ENCODE results near the gene FBXO34. TPM values are rescaled to one million over a fixed set of nuclear protein-coding genes. Genes with fewer than 3 reads are reported as not detected.

The FBXO34 gene, protein sequence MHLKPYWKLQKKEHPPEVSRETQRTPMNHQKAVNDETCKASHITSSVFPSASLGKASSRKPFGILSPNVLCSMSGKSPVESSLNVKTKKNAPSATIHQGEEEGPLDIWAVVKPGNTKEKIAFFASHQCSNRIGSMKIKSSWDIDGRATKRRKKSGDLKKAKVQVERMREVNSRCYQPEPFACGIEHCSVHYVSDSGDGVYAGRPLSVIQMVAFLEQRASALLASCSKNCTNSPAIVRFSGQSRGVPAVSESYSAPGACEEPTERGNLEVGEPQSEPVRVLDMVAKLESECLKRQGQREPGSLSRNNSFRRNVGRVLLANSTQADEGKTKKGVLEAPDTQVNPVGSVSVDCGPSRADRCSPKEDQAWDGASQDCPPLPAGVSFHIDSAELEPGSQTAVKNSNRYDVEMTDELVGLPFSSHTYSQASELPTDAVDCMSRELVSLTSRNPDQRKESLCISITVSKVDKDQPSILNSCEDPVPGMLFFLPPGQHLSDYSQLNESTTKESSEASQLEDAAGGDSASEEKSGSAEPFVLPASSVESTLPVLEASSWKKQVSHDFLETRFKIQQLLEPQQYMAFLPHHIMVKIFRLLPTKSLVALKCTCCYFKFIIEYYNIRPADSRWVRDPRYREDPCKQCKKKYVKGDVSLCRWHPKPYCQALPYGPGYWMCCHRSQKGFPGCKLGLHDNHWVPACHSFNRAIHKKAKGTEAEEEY
- 10 to 100 TPM; 76.2 to 81.9 TPM for total RNA-seq
- long read RNA-seq, transcript FBXO34-201 (2 exons, 3,464 nt) = major isoform, 121 of 153 reads
- long read RNA-seq, partial matches to known transcripts = 18 of 153 reads
- long read RNA-seq, other reads (novel, unspliced or antisense) = 13 of 153 reads

GRCh38 chr14:55270832-55271571 lies at the start of gene FBXO34:
Gene FBXO34, plus strand, starts transcription at chr14:55271421. Its CDS starts 78,970 bp downstream, at chr14:55350391.
- peak; percentile 84 for ATAC-seq
- DNase-seq = peak; percentile 97 to 100
- intact Hi-C loops (cut with DNase I, micrococcal nuclease) = no loop called here

GRCh38 chr14:55221968-55222367 lies 49.3 kb upstream of the FBXO34 start:
- intact Hi-C loops (cut with DNase I, micrococcal nuclease) = no loop called here
- DNase-seq = no peak
- ATAC-seq = no peak

DNA sequence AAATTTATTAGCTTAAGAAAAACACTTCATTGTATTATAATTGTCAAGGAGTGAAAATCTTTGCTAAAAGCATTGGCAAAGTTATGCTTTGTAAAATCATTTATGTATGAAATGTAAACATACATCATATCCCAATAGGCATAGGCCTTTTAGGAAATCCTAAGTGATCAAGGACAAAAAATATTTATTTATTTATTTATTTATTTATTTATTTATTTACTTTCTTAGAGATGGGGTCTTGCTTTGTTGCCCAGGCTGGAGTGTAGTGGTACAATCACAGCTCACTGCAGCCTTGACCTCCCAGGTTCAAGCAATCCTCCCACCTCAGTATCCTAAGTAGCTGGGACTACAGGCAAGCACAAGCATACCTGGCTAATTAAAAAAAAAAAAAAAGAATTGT lies 47.9 kb upstream of the FBXO34 start:
- intact Hi-C loops (cut with DNase I, micrococcal nuclease) = no loop called here

DNA sequence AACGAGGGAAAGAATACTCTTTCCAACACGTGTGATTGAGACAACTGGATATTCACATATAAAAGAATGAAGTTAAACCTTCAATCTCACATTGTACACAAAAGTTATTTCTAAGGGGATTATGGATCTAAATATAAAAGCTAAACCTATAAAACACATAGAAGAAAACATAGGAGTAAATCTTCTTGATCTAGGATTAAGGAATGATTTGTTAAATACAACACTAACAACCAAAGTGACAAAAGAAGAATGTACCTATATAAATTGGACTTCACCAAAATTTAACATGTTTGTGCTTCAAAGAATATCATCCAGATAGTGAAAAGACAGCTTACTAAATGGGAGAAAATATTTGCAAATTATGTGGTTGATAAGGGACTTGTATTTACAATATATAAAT lies 43.0 kb upstream of the FBXO34 start:
- DNase-seq (no peak), ATAC-seq (no peak)
- intact Hi-C loops (cut with DNase I, micrococcal nuclease) = no loop called here

More for the DNA sequence above, 47.9 kb upstream of the FBXO34 start:
- DNase-seq = no peak
- no peak for ATAC-seq

DNA sequence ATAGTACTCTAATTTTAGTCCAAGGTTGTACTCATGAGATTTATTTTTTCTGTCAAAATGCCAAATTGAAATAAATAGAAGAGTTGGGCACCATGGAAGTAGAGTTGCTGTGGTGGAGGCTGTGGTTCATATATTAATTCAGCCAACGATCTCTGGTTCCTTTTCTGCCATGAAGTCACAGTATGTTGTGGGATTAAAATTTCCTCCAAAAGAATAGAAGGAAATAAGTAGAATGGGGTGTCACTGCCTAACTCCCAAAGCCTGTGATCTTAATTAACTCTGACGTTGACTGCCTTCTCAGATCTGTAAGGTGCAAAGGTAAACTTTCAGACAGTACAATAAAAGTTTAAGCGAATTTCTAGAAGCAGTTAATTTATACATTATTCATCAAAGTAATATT lies 37.6 kb upstream of the FBXO34 start:
- intact Hi-C loops (cut with DNase I, micrococcal nuclease) = no loop called here
- DNase-seq = no peak
- no peak for ATAC-seq

GRCh38 chr14:55238019-55238680 lies 33.1 kb upstream of the FBXO34 start:
- ATAC-seq = no peak
- intact Hi-C loops (cut with DNase I, micrococcal nuclease) = no loop called here
- DNase-seq = no peak

- intact Hi-C loops (cut with DNase I, micrococcal nuclease) = no loop called here
- DNase-seq (no peak), ATAC-seq (no peak)
These were observed 31.9 kb upstream of the FBXO34 start for GRCh38 chr14:55239320-55239719.

DNA sequence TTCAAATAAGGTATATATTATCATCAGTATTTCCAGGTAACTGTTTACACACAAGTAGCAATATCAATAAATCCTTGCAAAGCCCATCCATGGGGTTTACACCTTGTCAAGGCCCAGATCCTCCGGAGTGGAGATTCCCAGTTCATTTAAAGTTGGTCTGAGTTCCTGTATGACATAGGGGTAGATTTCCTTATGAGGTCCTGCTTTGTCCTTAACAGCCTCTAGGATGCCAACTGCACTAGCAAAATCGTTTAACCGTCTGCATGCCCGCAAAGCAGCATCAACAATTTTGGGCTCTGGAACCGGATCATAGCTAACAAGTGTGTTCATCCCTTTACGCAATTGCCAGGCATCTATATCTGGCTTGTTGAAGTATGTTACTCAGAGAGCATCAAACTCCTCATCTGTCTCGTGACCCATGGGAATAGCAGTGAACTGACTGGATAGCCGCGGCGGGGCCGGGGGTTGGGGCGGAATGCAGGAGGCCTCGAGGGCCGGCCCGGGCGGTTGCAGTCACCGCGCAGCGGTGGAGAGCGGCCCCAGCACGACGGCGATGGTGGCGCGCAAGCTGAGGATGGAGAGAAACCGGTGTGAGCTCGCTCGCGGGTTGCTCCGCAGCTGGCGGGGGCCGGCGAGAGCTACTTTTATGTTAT lies 30.6 kb upstream of the FBXO34 start:
- DNase-seq (no peak), ATAC-seq (no peak)
- intact Hi-C loops (cut with DNase I, micrococcal nuclease) = no loop called here

DNA sequence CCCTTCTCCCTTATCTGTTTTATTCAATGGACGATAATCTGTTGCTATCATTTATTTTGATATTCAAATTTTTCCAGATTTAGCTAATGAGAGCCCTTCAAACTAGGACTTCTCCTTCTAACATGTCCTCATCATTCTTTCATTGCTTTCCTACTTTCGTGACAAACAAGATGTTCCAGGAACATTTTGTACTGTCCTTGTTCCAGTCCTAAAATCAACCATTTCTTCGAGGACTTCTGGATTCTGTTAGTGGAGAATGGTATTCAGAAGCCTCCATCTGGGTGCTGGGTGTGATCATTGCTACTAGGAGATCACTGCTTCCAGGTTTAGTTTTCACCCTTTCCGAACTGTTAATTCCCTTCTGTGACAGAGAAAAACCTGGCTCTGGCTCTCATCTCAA lies 29.5 kb upstream of the FBXO34 start:
- ATAC-seq = no peak
- no peak for DNase-seq
- intact Hi-C loops (cut with DNase I, micrococcal nuclease) = no loop called here

GRCh38 chr14:55243386-55243785 lies 27.8 kb upstream of the FBXO34 start:
- peak; percentile 29 for ATAC-seq
- DNase-seq = no peak
- intact Hi-C loops (cut with DNase I, micrococcal nuclease) = no loop called here

DNA sequence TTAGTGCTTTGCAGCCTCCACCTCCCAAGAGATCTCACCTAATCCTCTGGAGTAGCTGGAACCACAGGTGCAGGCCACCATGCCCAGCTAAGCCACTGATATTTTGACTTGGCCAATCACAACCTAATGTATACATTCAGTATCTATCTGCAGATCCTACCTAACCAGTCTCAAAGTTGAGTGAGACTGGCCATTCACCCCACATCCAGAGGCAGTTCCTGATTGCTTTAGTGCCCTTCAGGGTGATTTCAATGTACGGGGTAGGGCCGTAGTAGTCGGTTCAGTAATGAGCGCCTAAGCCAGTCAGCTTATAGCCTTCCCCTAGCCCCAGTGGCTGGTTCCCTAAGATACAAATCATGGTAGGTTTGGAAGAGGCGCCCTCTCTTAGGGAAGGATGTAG lies 27.4 kb upstream of the FBXO34 start:
- ATAC-seq (peak; percentile 83), DNase-seq (no peak)
- intact Hi-C loops (cut with DNase I, micrococcal nuclease) = no loop called here

DNA sequence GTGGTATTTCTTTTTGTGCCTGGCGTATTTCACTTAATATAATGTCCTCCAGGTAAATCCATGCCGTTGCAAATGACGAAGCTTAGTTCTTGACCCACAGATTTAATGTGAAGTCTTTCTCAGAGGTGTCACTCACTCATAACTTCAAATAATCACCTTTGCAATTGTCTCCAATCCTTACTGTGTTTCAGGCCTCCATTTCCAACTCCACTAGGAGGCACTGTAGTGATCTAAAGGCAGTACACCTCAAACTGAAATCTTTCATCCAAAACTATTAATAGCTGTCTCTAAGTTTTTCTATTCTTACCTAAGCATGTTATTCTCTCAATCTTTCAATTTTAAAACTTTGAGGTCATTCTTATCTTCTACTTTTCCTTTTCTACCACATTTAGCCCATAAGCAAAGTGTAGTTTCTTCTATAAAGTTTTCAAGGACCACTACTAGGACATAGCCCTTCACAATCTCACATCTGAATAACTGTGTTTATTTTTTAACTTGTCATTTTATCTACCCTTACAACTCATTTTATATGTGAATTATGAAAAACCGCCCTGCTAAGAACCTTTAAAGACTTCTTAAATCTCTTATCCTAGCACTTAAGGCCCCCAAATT lies 25.5 kb upstream of the FBXO34 start:
- intact Hi-C loops (cut with DNase I, micrococcal nuclease) = no loop called here
- ATAC-seq (peak; percentile 66), DNase-seq (no peak)

GRCh38 chr14:55248411-55248810 lies 22.8 kb upstream of the FBXO34 start:
- intact Hi-C loops (cut with DNase I, micrococcal nuclease) = no loop called here
- DNase-seq = no peak
- ATAC-seq = no peak

- intact Hi-C loops (cut with DNase I, micrococcal nuclease) = no loop called here
- DNase-seq (no peak), ATAC-seq (no peak)
These were observed 21.8 kb upstream of the FBXO34 start for GRCh38 chr14:55249423-55249822.

DNA sequence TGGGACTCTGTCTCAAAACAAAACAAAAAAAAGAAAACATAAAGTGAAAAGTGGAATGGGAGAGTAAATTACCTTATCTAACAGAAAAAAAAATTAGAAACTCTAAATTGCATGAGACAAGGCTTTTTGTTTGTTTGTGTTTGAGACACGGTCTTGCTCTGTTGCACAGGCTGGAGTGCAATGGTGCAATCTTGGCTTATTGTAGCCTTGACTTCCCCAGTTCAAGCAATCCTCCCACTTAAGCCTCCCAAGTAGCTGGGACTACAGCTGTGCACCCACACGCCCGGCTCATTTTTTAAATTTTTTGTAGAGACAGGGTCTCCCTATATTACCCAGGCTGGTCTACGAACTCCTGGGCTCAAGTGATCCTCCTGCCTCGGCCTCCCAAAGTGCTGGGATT lies 17.9 kb upstream of the FBXO34 start:
- intact Hi-C loops (cut with DNase I, micrococcal nuclease) = no loop called here
- no peak for ATAC-seq
- no peak for DNase-seq

- DNase-seq (no peak), ATAC-seq (no peak)
- intact Hi-C loops (cut with DNase I, micrococcal nuclease) = no loop called here
These were observed 16.6 kb upstream of the FBXO34 start for GRCh38 chr14:55254581-55254980.

- DNase-seq = no peak
- ATAC-seq = no peak
These were observed 15.2 kb upstream of the FBXO34 start for GRCh38 chr14:55255979-55256378.

GRCh38 chr14:55256586-55256985 lies 14.6 kb upstream of the FBXO34 start:
- intact Hi-C loops (cut with DNase I, micrococcal nuclease) = no loop called here
- no peak for ATAC-seq
- no peak for DNase-seq

More at GRCh38 chr14:55255979-55256378, 15.2 kb upstream of the FBXO34 start:
- intact Hi-C loops (cut with DNase I, micrococcal nuclease) = no loop called here
